Astrocyte of the cerebellum (primary cell): ENCODE measurements around the gene TTLL1.

ENCODE experiments used
- DNase-seq: peaks from one replicate; pipeline ENCODE4 v3.0.0-alpha.2; 2011; ENCODE audit warnings: low read depth
- H3K4me3 ChIP-seq: 2 replicates; pipeline ENCODE4 v1.5.1; 2011; ENCODE audit warnings: mild to moderate bottlenecking, low read depth, low read length, moderate library complexity
- CTCF ChIP-seq: IDR thresholded peaks from 2 replicates; pipeline ENCODE4 v1.5.1; 2012; ENCODE audit warnings: low read length, low read depth, moderate library complexity, mild to moderate bottlenecking; ENCODE audit errors: missing control alignments
- in situ Hi-C: cut with HindIII; loops from 2 replicates; pipeline ENCODE4 v1.10.0; 2017; ENCODE audit warnings: low sequenced_read_pairs

The TTLL1 gene

DNA sequence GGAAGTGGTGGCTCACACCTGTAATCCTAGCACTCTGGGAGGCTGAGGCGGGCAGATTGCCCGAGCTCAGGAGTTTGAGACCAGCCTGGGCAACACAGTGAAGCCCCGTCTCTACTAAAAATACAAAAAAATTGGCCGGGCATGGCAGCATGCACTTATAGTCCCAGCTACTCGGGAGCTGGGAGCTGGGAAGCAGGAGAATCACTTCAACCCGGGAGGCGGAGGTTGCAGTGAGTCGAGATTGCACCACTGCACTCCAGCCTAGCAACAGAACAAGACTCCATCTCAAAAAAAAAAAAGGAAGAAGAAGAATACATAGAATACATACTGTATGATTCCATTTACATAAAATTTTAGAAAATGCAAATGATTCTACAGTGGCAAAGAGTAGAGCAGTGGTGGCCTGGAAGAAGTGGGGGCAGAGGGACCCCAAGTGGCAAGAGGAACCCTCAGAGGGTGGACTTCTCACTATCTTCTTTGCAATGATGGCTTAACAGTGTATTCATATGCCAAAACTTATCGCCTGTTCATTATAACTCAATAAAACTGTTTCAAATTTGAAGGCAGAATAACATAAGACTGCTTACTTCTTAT, 96.2 kb downstream of the TTLL1 start:
- in situ Hi-C loops = no loop called here
- H3K4me3 ChIP-seq = no peak overlapping the region
- no peak for TF ChIP-seq CTCF
- DNase-seq = no peak

DNA sequence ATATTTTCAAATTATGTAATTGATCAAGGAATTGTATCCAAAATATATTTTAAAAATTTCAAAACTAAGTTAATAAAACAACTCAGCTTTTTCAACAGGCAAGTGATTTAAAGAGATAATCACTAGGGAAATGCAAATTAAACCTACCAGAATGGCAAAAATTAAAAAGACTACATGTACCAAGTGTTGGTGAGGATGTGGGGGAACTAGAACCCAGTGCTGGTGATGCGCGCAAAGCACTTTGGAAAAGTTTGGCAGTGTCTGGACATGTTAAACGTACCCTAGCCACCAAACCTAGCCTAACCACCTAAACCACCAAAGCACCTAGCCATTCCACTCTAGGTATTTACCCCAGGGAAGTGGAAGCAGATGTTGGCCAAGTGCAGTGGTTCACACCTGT, 97.1 kb downstream of the TTLL1 start:
- DNase-seq = no peak
- H3K4me3 ChIP-seq = no peak overlapping the region
- TF ChIP-seq CTCF = no peak
- in situ Hi-C loops = no loop called here

GRCh38 chr22:42991010-42991651, 98.1 kb downstream of the TTLL1 start:
- TF ChIP-seq CTCF = no peak
- no peak overlapping the region for H3K4me3 ChIP-seq
- in situ Hi-C loops = no loop called here
- no peak for DNase-seq

DNA sequence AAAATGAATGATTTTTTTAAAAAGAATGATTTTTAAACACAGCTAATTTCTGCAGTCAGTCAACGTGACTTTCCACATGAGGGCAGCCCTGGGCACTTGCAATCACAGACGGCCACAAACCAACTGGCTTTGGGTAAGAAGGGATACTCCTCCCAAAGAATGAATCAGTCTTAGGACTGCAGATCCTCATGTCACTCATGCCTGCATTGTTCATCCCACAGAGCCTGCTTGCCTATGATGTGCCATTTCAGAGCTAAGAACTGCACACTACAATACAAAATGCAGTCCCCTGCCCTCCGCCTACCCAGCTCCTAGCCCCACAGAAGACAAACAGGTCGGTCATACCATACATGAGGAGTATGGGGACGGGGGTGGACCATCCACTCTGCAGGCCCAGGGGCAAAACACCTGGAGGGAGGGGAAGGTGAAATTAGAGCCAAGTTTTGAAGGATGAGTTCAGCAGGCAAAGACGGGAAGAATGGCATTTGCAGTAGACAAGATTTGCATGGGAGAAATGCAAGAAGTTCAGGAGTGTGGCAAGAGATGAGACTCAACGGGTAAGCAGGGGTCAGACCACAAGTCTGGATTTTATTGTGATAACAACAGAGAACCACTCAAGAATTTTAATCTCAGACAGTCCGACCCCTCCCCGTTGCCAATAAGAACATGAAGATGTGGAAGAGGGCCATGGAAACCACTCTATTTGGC, 98.9 kb downstream of the TTLL1 start:
- in situ Hi-C loops = no loop called here
- H3K4me3 ChIP-seq = no peak overlapping the region
- no peak for DNase-seq
- TF ChIP-seq CTCF = peak; percentile 43
